ENCODE data around the gene FOXP3. TPM values are rescaled to one million over a fixed set of nuclear protein-coding genes. Genes with fewer than 3 reads are reported as not detected.

Gene FOXP3
- total and polyA plus RNA-seq, 10 donors = 0.26 to 3.9 (median 1.1) TPM

GRCh38 chrX:49292400-49293362 is 28.2 kb upstream of the FOXP3 start:
- H3K4me3 ChIP-seq = no peak overlapping the region
- H3K9me3 ChIP-seq = no peaks in the 10 kb centered on the region
- peaks cover 0 to 11% (median 1%) of the 10 kb centered on the region in 6 donors for H3K4me1 ChIP-seq
- no peak overlapping the region for H3K27ac ChIP-seq
- H3K27me3 ChIP-seq (replicated peaks in 1 of 7) = no peaks in the 10 kb centered on the region
- intact Hi-C loops (cut with DNase I; ENCODE audit: low total_unique reads) = loop anchor here (2.0 kb wide), 1 partner anchor 462 kb away; no protein-coding TSS in a partner anchor
- no peak for TF ChIP-seq CTCF (IDR thresholded peaks at IDR 0.05 in 8 of 11, conservative IDR thresholded peaks at IDR 0.05 in 3 of 11)
- TF ChIP-seq POLR2AphosphoS5 (IDR thresholded peaks at IDR 0.05) = no peak
- TF ChIP-seq POLR2A (IDR thresholded peaks at IDR 0.05) = no peak
- 71 to 88% (median 80%) methylated on average over 11 to 17 of the region's 17 CpGs for WGBS, 5 donors
- no peaks in the 10 kb centered on the region for H3K36me3 ChIP-seq
- DNase-seq = no peak

- no peaks in the 10 kb centered on the region for H3K27me3 ChIP-seq (replicated peaks in 1 of 7)
- H3K36me3 ChIP-seq = no peaks in the 10 kb centered on the region
- peak; percentile 84 for DNase-seq
- no peak overlapping the region for H3K27ac ChIP-seq
- peak; percentile 53 to 78 (median 66) for TF ChIP-seq CTCF (IDR thresholded peaks at IDR 0.05 in 8 of 11, conservative IDR thresholded peaks at IDR 0.05 in 3 of 11)
- TF ChIP-seq POLR2AphosphoS5 (IDR thresholded peaks at IDR 0.05) = no peak
- no peak for TF ChIP-seq POLR2A (IDR thresholded peaks at IDR 0.05)
- H3K4me3 ChIP-seq = no peak overlapping the region
- peaks cover 0 to 11% (median 1%) of the 10 kb centered on the region in 6 donors for H3K4me1 ChIP-seq
- intact Hi-C loops (cut with DNase I; ENCODE audit: low total_unique reads) = loop anchor here (2.0 kb wide), 1 partner anchor 463 kb away; no protein-coding TSS in a partner anchor
- H3K9me3 ChIP-seq = no peaks in the 10 kb centered on the region
- 21 to 42% (median 24%) methylated on average over 11 of the region's 11 CpGs for WGBS, 5 donors
Measured at GRCh38 chrX:49291615-49292337, 27.3 kb upstream of the FOXP3 start.

GRCh38 chrX:49290215-49290614 is 25.7 kb upstream of the FOXP3 start:
- Histone ChIP-seq H3K36me3 (peaks cover 0 to 14% (median 0%) of the 10 kb centered on the region in 6 donors), H3K27me3 (replicated peaks in 1 of 7) (peaks cover 0 to 7% (median 0%) of the 10 kb centered on the region in 7 donors), H3K9me3 (no peaks in the 10 kb centered on the region), H3K27ac (no peak overlapping the region), H3K4me1 (peaks cover 0 to 11% (median 1%) of the 10 kb centered on the region in 6 donors), H3K4me3 (no peak overlapping the region)
- intact Hi-C loops (cut with DNase I; ENCODE audit: low total_unique reads) = no loop called here
- 60 to 75% (median 67%) methylated on average over 1 to 7 of the region's 7 CpGs for WGBS, 5 donors
- TF ChIP-seq CTCF (IDR thresholded peaks at IDR 0.05 in 8 of 11, conservative IDR thresholded peaks at IDR 0.05 in 3 of 11) = no peak
- TF ChIP-seq POLR2AphosphoS5 (IDR thresholded peaks at IDR 0.05) = no peak
- TF ChIP-seq POLR2A (IDR thresholded peaks at IDR 0.05) = no peak
- DNase-seq = no peak

All from spleen (tissue), 11 donors.